ENCODE measurements around the gene VMAC.
A peak's percentile ranks its signal among the peaks of the same experiment; 100 is the strongest.

- TF ChIP-seq NONO (IDR thresholded peaks at IDR 0.05; ENCODE audit: low read depth in 2 of 2, low read length in 1 of 2) = no peak
- no peak for TF ChIP-seq CUX1 (CRISPR knock-in tag; IDR thresholded peaks at IDR 0.05)
- no peak for TF ChIP-seq RFX1 (IDR thresholded peaks at IDR 0.05)
- TF ChIP-seq NFXL1 (CRISPR knock-in tag; IDR thresholded peaks at IDR 0.05) = no peak
- no peak for TF ChIP-seq ZNF277 (CRISPR knock-in tag; IDR thresholded peaks at IDR 0.05; ENCODE audit: borderline replicate concordance)
- TF ChIP-seq ELF4 (CRISPR knock-in tag; IDR thresholded peaks at IDR 0.05) = 0 out of 2 replicates have a peak, but pooled peaks have one; percentile 5
- TF ChIP-seq NFE2 (IDR thresholded peaks at IDR 0.05; ENCODE audit: low read depth) = peak; percentile 94
- TF ChIP-seq RFX5 (IDR thresholded peaks at IDR 0.05; ENCODE audit: low read depth, low read length) = no peak
- TF ChIP-seq YY1 (IDR thresholded peaks at IDR 0.05; ENCODE audit: borderline replicate concordance in 1 of 3, control insufficient read depth in 1 of 3, extremely low read depth in 1 of 3, insufficient read depth in 3 of 3, insufficient read length in 1 of 3, insufficient replicate concordance in 2 of 3, low read depth in 1 of 3, low read length in 2 of 3) = no peak
- no peak for TF ChIP-seq RBM22 (IDR thresholded peaks at IDR 0.05; ENCODE audit: low read depth, low read length, poor library complexity, severe bottlenecking)
- TF ChIP-seq HDAC6 (IDR thresholded peaks at IDR 0.05; ENCODE audit: low read depth, low read length) = no peak
- no peak for TF ChIP-seq JUNB (CRISPR knock-in tag; conservative IDR thresholded peaks at IDR 0.05)
- no peak for TF ChIP-seq CTCF (IDR thresholded peaks at IDR 0.05 in 2 of 3, conservative IDR thresholded peaks at IDR 0.05 in 1 of 3; ENCODE audit: insufficient read depth in 2 of 3, low read depth in 1 of 3, low read length in 3 of 3)
- no peak for TF ChIP-seq E4F1 (CRISPR knock-in tag; IDR thresholded peaks at IDR 0.05; ENCODE audit: borderline replicate concordance)
Measured at GRCh38 chr19:5953680-5954213, 49.1 kb downstream of the VMAC start.
